Activated T-helper 1 cell treated with Interleukin-2 at 50 U/mL for 16 hours (primary cell): ENCODE measurements around the gene SYT3.
"Not testable (repeated sequence)": the region's sequence is repeated elsewhere in the genome, so short reads cannot be mapped to it uniquely, and the experiment has no call there.

Source experiments
- DNase-seq: peaks from one replicate; pipeline ENCODE4 v3.0.0-alpha.2; 2020; ENCODE audit warnings: low read depth

SYT3 gene

DNA sequence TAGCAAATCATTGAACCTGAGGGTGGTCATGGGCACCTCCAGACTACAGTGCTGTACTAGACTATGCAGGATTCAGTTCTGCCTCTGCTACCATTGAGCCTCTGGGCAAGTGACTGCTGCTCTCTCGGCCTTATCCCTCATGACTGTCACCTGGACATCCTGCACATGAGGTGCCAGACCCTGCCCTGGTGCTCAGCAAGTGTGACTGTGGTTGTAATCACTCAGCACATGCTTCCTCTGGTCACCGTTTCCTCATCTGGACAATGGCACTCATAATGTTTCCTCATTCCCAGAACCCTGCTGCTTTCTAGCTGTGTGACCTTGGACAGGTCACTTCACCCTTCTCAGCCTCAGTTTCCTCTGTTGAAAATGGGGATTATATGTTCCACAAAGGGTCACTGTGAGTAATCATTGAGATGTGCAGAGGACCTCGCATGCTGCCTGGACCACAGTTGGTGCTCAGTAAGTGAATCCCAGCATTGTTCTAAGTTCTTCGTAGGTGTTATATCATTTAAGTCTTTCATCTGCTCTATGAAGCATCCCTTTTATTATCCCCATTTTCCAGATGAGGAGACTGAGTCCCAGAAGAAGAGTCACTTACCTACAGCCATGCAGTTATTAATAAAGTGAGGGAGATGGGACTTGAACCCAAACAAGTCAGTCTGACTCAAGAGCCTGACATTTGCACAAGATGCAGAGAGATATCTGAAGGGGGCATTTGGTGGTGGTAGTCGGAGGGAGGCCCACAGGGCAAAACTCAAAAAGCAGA lies 3.2 kb downstream of the SYT3 start:
- DNase-seq: no peak

DNA sequence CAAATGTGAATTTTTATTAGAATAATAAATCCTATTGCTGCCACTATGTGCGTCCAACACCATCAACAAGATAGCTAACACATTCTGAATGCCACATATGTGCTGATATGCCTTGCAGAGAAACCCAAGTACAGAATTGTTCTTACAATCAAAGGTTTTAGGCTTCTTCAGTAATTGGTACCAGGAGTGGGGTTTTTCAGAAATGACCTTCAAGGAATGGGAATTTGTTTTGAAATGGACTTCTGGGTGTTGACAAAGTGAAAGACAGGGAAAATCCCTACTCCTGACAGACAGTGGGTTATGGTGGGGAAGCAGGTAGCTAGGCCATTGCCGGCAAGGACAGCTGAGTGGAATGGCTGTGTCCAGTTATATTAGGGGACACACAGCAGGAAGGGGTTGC lies 5.7 kb downstream of the SYT3 start:
- no peak for DNase-seq

DNA sequence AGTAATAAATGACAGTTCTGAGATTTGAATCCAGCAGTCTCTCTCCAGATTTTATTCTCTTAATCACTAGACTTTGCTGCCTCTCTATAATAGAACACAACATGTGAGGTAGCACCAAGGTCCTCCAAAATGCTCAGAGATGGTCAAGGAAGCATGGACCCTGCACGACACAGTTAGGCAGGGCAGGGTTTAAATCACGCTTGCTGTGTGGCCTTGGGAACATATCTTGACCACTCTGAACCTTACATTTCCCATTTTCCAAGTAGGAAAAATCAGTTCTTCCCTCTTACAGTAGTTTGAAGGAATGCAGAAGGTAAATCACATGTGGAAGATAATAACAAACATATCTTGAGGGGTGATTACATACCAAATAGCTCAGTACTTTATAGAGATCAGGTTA lies 6.3 kb downstream of the SYT3 start:
- DNase-seq: no peak

DNA sequence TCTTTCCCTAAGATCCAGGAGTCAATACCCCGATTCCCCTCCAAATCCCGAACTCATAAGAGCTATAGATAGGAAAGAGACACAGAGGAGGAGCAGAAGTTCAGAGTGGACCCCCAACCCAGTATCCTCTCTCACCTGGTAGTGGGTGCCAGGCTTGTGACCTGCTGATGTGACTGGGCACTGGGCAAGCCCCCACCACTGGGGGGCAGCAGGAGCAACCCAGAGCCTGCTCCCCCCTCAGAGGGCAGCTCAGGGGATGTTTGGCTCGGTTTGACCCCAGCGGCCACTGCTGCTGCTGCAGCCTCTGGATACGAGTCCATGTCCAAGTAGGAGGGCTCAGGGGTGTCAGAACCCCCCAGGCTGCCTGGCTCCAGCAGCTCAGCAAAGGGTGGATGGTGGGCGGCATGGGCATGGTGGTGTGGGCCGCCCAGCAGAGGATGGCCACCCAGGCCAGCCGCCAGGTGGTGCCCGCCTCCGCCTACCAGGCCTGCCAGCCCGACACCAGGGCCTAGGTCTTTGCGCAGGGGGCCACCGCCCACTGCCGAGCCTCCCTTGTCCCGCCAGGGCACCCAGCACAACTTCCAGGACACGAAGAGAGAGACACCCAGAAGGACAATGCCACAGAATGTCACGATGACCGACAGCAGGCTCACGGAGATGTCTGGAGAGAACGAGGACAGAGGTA lies 7.4 kb downstream of the SYT3 start:
- no peak for DNase-seq

DNA sequence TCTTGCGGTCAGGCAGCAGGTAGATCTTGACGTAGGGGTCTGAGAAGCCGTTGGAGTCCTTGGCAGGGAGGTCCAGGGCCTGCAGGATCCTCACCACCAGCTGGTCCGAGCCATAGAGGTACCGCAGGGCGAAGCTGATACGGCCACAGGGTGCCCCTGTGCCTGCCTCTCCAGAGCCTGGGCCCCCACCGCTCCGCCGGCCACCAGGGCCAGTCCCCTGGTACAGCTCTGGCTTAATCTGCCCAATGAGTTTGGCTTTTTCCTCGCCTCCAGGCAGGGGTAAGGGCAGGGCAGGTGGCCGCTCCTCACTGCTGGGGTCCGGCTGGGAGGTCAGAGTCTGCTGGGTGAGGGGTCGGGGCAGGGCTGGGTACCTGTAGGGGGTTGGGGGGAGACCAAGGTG lies 9.9 kb downstream of the SYT3 start:
- no peak for DNase-seq

DNA sequence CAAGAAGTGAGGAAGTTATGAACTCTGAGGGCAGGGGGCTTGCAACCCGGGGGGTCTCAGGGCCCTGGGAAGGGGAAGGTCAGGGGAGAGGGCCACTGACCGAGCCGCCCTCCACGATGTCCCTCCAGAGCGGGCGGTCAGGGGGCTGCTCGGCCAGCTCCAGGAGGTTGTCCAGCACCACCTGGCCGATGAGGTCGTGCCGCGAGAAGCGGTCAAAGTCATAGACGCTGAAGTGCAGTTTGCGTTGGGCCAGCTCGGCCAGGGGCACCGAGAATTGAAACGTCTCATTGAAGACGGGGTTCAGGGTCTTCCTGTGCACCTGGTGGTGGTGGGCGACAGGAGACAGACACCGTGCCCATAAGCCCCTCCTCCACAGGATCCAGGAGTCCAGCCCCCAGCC lies 10.5 kb downstream of the SYT3 start:
- no peak for DNase-seq

DNA sequence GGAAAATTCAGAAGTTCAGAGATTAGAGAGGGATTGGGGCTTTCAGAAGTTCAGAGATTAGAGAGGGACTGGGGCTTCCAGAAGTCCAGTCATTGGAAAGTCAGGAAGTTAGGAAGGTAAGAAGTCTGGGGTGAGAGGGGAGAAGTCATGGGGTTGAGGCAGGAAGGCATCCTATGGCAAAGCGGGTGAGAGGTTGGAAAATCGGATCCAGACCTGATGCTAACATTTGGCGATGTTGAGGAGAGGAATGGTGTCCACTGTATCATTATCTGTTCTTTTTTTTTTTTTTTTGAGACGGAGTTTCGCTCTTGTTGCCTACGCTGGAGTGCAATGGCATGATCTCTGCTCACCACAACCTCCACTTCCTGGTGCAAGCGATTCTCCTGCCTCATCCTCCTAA lies 11.1 kb downstream of the SYT3 start:
- DNase-seq: no peak

DNA sequence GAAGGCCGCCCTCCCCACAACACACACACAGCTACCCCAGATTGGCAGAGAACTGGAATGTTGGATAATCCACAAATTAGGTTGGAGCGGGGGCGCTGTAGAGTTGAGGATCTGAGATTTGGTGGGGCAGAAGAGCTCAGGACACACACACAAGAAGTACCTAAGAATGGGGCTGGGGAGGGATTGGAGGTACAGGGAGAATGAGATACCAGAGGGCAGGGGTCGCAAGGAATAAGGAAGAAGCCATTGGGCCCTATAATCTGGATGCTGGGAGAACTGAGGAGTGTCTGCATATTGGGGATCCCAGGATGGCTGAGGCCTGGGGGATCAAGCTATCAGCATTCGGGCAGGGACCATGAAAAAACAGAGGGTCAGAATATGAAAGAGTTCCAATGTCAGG lies 11.5 kb downstream of the SYT3 start:
- DNase-seq: no peak

DNA sequence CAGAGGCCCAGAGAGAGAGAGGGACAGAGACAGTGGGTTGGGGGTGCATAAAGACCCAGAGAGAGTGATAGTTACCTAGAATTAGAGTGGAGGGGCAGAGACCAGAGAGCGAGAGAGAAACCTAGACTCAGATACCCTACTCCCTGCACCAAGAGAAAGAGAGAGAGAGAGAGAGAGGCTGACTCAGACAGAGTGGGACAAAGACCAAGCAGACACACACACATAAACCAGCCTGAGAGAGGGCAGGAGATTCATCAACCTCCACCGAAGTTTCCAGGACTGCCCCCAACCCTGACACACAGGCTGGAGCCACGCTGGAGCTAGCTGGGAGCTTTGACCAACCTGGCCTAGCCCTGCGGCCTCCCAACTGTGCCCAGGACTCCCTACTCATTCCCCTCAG lies 12.9 kb downstream of the SYT3 start:
- DNase-seq: no peak

DNA sequence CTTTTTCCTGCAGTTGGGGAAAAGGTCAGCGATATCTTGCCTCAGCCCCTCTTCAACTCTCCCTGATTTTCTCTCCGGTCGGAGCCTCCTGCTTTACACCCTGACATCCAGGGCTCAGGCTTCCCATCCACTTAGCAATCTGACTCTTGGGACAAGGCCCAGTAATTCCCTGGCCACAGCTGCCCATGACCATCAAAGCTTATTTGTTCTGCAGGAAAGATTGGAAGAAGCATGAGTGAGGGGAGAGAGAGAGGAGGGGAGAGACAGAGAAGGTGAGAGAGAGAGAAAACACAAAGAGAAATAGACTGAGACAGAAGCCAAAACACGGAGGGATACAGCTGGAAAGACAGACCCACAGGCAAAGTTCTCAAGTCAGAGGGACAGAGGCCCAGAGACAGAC lies 13.7 kb downstream of the SYT3 start:
- DNase-seq: no peak

DNA sequence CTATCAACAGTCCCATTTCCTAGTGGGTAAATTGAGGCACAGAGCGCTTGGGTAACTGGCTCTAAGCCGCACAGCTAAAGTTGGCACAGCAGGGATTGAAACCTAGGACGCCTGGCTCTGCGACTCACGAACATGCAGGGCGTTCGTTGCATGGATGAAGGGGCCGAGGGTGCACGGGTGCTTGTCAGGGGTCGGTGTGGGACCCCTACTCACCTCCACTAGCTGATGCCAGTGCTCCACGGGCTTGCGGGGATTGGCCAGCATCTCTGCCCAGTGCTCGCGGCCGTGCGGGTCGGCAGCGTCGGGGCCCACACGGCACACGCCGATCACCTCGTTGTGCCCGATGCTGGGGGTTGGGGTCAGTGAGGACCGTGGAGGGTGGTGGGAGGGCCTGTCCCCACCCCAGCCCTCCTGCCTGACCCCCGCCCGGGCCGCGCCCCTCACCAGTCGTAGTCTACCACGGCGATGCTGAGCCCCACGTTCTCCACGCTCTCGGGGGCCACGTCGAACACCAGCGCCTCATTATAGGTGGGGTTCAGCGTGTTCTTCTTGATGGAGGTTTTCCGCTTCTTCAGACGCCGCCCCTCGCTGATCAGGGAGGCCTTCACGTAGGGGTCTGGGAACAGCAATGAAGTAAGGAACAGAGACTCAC lies 14.6 kb downstream of the SYT3 start:
- no peak for DNase-seq

DNA sequence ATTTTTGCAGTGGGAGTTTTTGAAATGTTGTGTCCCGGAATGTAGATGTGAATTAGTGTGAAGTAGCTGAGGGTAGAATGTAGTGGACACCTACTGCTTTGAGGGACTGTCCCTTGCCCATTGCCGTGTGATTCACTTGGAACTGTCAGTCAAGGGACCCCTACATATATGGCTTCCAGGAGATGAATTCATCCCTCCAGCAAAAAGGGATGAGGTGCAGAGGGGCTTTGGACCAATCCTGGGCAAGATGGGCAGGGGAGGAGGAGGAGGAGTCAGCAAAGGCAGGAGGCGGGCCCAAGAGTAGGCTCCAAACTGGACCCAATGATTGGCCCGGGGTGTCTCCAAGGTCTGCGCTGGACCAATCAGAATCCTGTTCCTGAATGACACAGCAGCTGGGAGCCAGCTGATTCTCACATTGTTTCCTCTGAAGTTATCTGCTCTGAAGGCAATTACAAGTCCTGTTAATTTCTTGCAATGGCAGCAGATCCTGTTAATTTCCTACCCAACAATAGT lies 19.2 kb downstream of the SYT3 start:
- not testable (repeated sequence) for DNase-seq

DNA sequence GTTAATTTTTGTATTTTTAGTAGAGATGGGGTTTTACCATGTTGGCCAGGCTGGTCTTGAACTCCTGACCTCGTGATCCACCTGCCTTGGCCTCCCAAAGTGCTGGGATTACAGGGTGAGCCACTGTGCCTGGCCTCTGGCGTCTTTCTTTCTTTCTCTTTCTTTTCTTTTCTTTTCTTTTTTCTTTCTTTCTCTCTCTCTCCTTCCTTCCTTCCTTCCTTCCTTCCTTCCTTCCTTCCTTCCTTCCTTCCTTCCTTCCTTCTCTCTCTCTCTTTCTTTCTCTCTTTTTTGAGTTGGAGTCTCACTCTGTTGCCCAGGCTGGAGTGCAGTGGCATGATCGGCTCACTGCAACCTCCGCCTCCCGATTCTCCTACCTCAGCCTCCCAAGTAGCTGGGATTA lies 20.5 kb downstream of the SYT3 start:
- not testable (repeated sequence) for DNase-seq

DNA sequence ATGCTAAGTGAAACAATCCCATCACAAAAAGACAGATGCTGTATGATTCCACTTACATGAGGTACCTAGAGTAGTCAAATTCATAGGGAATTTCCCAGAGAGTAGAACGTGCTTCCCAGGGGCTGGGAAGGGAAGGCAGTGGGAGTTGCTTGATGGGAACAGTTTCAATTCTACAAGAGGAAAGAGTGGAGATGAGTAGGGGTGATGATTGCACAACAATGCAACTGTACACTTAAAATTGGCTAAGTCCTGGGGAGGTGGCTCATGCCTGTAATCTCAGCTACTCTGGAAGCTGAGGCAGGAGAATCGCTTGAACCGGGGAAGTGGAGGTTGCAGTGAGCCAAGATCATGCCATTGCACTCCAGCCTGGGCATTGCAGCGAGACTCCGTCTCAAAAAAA lies 21.3 kb downstream of the SYT3 start:
- not testable (repeated sequence) for DNase-seq

DNA sequence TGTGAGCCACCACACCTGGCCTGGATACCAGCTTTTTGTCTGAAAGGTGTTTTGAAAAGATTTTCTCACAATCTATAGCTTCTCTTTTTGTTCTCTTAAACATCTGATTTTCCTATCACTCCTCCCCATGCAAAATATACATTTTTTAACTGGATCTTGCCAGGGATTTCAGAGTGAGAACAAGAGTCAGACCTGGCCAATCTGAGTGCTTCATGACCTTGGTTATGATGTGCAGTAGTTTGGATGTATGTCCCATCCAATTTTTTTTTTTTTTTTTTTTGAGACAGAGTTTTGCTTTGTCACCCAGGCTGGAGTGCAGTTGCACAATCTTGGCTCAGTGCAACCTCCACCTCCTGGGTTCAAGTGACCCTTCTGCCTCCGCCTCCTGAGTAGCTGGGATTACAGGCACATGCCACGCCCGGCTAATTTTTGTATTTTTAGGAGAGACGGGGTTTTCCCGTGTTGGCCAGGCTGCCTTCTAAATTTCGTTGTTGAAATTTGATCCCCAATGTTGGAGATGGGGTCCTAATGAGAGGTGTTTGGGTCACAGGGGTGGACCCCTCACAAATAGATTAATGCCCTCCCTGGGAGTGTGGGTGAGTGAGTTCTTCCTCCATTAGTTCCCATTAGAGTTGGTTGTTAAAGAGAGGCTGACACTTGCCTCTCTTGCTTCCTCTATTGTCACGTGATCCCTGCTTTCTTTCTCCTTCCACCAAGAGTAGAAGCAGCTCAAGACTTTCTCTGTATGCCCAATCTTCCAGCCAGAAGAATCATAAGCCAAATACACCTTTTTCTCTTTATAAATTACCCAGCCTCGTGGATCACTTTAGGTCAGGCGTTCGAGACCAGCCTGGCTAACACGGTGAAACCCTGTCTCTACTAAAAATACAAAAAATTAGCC lies 26.9 kb downstream of the SYT3 start:
- DNase-seq: not testable (repeated sequence)

DNA sequence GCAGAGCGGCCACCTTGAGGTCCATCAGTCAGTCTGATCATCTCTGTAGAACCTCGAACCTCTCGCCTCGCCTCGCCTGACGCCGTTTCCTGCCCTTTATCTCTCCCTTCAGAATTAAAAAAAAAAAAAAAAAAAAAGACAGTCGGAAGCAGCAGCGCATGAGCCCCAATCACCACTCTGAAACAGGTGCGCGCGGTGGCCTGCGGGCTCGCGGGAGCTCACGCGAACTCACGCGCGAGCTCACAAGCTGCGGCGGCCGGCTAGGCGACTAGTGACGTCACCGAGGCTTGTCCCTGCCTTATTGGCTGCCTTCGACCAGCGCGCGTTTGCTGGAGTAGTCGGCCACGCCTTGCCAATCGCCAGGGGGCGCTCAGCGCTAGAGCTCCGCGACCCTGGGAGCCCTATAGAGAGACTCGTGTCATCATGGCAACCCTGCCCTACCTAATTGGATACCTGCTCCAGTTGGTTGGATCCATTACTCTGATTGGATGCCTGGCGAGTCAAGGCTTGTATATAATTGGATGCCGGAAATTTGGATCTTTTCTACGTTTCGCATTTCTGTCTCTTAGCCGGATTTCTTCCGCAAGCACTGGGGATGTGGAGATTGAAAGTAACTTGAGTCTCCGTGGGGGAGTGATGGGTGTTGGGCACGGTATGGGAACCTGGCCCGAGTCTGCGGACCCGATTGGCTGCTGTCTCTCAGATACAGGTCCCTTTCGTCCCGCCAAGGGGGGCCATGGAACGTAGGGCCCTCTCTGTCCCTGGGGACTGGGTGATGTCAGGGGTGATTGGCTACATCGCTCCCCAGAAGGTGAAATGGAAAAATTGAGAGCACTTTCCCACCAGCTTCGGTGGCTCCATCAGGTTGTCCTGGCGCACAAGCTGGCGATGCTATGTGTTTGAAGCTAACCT lies 31.6 kb downstream of the SYT3 start:
- peak; percentile 15 for DNase-seq

DNA sequence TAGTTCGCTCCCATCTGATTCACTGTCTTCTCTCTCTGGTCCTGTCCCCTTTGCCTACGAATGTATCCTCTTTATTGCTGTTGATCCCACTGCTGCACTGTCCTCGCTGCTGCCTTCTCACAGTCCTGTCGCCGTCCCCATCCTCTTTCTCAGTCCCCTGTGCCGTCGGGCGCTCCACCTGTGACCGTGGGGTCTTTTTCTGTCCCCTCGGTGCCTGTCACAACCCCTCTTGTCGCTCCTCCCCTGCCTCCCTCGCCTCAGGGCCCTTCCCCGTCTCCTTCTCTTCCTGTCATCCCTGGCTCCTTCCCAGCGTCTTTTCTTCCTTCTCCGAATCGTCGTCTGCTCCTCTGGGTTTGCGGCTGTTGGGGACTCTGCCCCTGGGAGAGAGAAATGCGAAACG lies 32.3 kb downstream of the SYT3 start:
- DNase-seq: no peak

DNA sequence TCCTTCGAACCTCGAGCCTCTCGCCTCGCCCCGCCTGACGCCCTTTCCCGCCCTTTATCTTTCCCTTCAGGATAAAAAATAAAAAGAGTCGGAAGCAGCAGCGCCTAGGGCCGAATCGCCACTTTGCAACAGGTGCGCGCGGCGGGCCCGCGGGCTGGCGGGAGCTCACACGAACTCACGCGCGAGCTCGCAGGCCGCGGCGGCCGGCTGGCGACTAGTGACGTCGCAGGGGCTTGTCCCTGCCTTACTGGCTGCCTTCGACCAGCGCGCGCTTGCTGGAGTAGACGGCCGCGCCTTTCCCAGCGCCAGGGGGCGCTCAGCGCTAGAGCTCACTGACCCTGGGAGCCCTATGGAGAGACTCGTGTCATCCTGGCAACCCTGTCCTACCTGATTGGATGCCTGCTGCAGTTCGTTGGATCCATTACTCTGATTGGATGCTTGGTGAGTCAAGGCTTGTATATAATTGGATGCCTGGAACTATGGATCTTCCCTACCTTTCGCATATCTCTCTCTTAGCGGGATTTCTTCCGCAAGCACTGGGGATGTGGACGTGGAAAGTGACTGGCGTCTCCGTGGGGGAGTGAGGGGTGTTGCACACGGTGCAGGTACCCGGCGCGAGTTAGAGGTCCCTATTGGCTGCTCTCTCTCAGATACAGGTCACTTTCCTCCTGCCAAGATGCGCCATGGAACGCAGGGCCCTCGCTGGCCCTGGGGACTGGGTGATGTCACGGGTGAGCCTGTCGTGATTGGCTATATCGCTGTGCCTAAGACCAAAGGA lies 33.4 kb downstream of the SYT3 start:
- DNase-seq: not testable (repeated sequence)

DNA sequence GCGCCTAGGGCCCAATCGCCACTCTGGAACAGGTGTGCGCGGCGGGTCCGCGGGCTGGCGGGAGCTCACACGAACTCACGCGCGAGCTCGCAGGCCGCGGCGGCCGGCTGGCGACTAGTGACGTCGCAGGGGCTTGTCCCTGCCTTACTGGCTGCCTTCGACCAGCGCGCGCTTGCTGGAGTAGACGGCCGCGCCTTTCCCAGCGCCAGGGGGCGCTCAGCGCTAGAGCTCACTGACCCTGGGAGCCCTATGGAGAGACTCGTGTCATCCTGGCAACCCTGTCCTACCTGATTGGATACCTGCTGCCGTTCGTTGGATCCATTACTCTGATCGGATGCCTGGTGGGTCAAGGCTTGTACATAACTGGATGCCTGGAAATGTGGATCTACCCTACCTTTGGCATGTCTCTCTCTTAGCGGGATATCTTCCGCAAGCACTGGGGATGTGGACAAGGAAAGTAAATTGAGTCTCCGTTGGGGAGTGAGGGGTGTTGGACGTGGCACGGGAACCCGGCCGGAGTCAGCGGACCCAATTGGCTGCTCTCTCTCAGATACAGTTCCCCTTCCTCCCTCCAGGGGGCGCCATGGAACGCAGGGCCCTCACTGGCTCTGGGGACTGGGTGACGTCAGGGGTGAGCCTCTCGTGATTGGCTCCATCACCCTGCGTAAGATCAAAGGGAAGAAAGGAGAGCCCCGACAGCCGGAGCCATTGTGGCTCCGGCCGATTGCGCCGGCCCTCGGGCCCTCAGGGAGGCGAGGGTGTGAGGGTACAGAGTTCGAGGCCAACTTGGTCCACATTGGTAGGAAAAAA lies 35.2 kb downstream of the SYT3 start:
- DNase-seq: not testable (repeated sequence)
